RWPE2 (cell line): ENCODE data around the gene HIBCH.
A peak's percentile ranks its signal among the peaks of the same experiment; 100 is the strongest.

Source experiments
- ATAC-seq: fragments of 200-7000 bp; cut with Tn5 transposase; 3 replicates; pipeline ENCODE4 v1.9.1; 2021; ENCODE audit warnings: low read depth
- DNase-seq: peaks from one replicate; pipeline ENCODE4 v3.0.0-alpha.2; 2020; ENCODE audit warnings: low spot score
- H3K27ac ChIP-seq: fragments of 450-650 bp; 2 replicates; pipeline ENCODE4 v1.5.1; 2017; ENCODE audit warnings: mild to moderate bottlenecking; ENCODE audit not compliant: poor library complexity, severe bottlenecking
- H3K27me3 ChIP-seq: fragments of 250-450 bp; sonication (Bioruptor Pico); 2 replicates; pipeline ENCODE4 v1.5.1; 2021; ENCODE audit warnings: mild to moderate bottlenecking, moderate library complexity; ENCODE audit not compliant: insufficient read depth, poor library complexity, severe bottlenecking
- H3K36me3 ChIP-seq: fragments of 250-450 bp; sonication (Bioruptor Pico); 2 replicates; pipeline ENCODE4 v1.5.1; 2020; ENCODE audit warnings: low read depth, mild to moderate bottlenecking, moderate library complexity
- H3K4me1 ChIP-seq: fragments of 250-450 bp; sonication (Bioruptor Pico); 2 replicates; pipeline ENCODE4 v1.5.1; 2021; ENCODE audit warnings: mild to moderate bottlenecking, moderate library complexity; ENCODE audit not compliant: insufficient read depth, poor library complexity, severe bottlenecking
- H3K4me3 ChIP-seq: fragments of 250-450 bp; sonication (Bioruptor Pico); 2 replicates; pipeline ENCODE4 v1.5.1; 2021; ENCODE audit warnings: mild to moderate bottlenecking, moderate library complexity; ENCODE audit not compliant: severe bottlenecking
- H3K9me3 ChIP-seq: fragments of 250-450 bp; sonication (Bioruptor Pico); 2 replicates; pipeline ENCODE4 v1.5.1; 2021; ENCODE audit warnings: mild to moderate bottlenecking, moderate library complexity; ENCODE audit not compliant: severe bottlenecking
- CTCF ChIP-seq: fragments of 450-650 bp; IDR thresholded peaks from one replicate; pipeline ENCODE4 v1.5.1; 2017; ENCODE audit warnings: mild to moderate bottlenecking, moderate library complexity; ENCODE audit not compliant: poor library complexity, severe bottlenecking

HIBCH gene

GRCh38 chr2:190202604-190203003 lies 117.0 kb downstream of the HIBCH start:
- no peak overlapping the region for H3K4me3 ChIP-seq
- H3K9me3 ChIP-seq, result no peaks in the 10 kb centered on the region
- no peak for TF ChIP-seq CTCF
- DNase-seq (no peak), ATAC-seq (0 out of 3 replicates have a peak, but pooled peaks have one; percentile 35)
- no peak overlapping the region for H3K27ac ChIP-seq
- H3K27me3 ChIP-seq, result no peaks in the 10 kb centered on the region
- H3K4me1 ChIP-seq, result no peaks in the 10 kb centered on the region
- peaks cover 18% of the 10 kb centered on the region for H3K36me3 ChIP-seq

GRCh38 chr2:190202018-190202417 lies 117.6 kb downstream of the HIBCH start:
- Histone ChIP-seq H3K27me3 (no peaks in the 10 kb centered on the region), H3K9me3 (no peaks in the 10 kb centered on the region), H3K4me3 (no peak overlapping the region), H3K36me3 (peaks cover 18% of the 10 kb centered on the region), H3K4me1 (no peaks in the 10 kb centered on the region), H3K27ac (no peak overlapping the region)
- ATAC-seq, result no peak
- no peak for DNase-seq
- no peak for TF ChIP-seq CTCF

GRCh38 chr2:190200603-190201002 lies 119.0 kb downstream of the HIBCH start:
- H3K27ac ChIP-seq, result no peak overlapping the region
- H3K36me3 ChIP-seq, result peaks cover 18% of the 10 kb centered on the region
- no peaks in the 10 kb centered on the region for H3K4me1 ChIP-seq
- no peak overlapping the region for H3K4me3 ChIP-seq
- DNase-seq (no peak), ATAC-seq (no peak)
- H3K27me3 ChIP-seq, result no peaks in the 10 kb centered on the region
- TF ChIP-seq CTCF, result no peak
- H3K9me3 ChIP-seq, result no peaks in the 10 kb centered on the region

GRCh38 chr2:190199530-190199929 lies 120.1 kb downstream of the HIBCH start:
- no peak for TF ChIP-seq CTCF
- H3K27me3 ChIP-seq, result no peaks in the 10 kb centered on the region
- no peaks in the 10 kb centered on the region for H3K4me1 ChIP-seq
- H3K36me3 ChIP-seq, result peaks cover 18% of the 10 kb centered on the region
- DNase-seq, result no peak
- no peak overlapping the region for H3K27ac ChIP-seq
- ATAC-seq, result no peak
- H3K9me3 ChIP-seq, result no peaks in the 10 kb centered on the region
- no peak overlapping the region for H3K4me3 ChIP-seq

GRCh38 chr2:190199109-190199508 lies 120.5 kb downstream of the HIBCH start:
- no peak overlapping the region for H3K4me3 ChIP-seq
- no peak overlapping the region for H3K27ac ChIP-seq
- H3K27me3 ChIP-seq, result no peaks in the 10 kb centered on the region
- no peaks in the 10 kb centered on the region for H3K4me1 ChIP-seq
- DNase-seq, result no peak
- H3K36me3 ChIP-seq, result peaks cover 18% of the 10 kb centered on the region
- no peaks in the 10 kb centered on the region for H3K9me3 ChIP-seq
- TF ChIP-seq CTCF, result no peak
- no peak for ATAC-seq
